Activated B cell treated with CpG ODN at 0.5 μM for 24 hours (primary cell): ENCODE measurements around the gene ZNF462. TPM values are rescaled to one million over a fixed set of nuclear protein-coding genes. Genes with fewer than 3 reads are reported as not detected.

Experiments
- ATAC-seq: fragments of 200-7000 bp; cut with Tn5 transposase; one replicate; pipeline ENCODE4 v1.10.0; 2021; ENCODE audit warnings: low read depth, mild to moderate bottlenecking, moderate library complexity
- CTCF ChIA-PET: fragments of 350-600 bp; sonication (Branson Sonifier 250); formaldehyde crosslinking; loops from one replicate; lab custom pipeline; 2021; ENCODE audit warnings: antibody characterized with exemption; lab: Charles Lee
- POLR2A ChIA-PET: fragments of 350-600 bp; sonication (Branson Sonifier 250); formaldehyde crosslinking; loops from one replicate; lab custom pipeline; 2021; ENCODE audit warnings: antibody characterized with exemption; lab: Charles Lee
- DNase-seq: peaks from one replicate; pipeline ENCODE4 v3.0.0; 2022
- H3K27ac Mint-ChIP-seq: one replicate; pipeline ENCODE4 v1.8.0; 2020; ENCODE audit warnings: mixed read lengths
- H3K27me3 Mint-ChIP-seq: one replicate; pipeline ENCODE4 v1.8.0; 2021; ENCODE audit warnings: mixed read lengths
- H3K36me3 Mint-ChIP-seq: one replicate; pipeline ENCODE4 v1.8.0; 2021; ENCODE audit warnings: low read depth, mixed read lengths
- H3K4me1 Mint-ChIP-seq: one replicate; pipeline ENCODE4 v1.8.0; 2021; ENCODE audit warnings: mixed read lengths
- H3K4me3 Mint-ChIP-seq: one replicate; pipeline ENCODE4 v1.8.0; 2020; ENCODE audit warnings: mild to moderate bottlenecking, mixed read lengths
- H3K9me3 Mint-ChIP-seq: one replicate; pipeline ENCODE4 v1.8.0; 2020; ENCODE audit warnings: mixed read lengths
- CTCF ChIP-seq: fragments of 200-600 bp; IDR thresholded peaks from one replicate; pipeline ENCODE4 v1.8.0; 2022; ENCODE audit warnings: antibody characterized with exemption, mild to moderate bottlenecking
- intact Hi-C: fragments of 100-400 bp; cut with micrococcal nuclease; formaldehyde crosslinking; loops from one replicate; pipeline ENCODE4 v1.15.1; 2024
- total RNA-seq: library from RNA; stranded (reverse); gene quantifications from 2 replicates; pipeline ENCODE4 v1.2.3, GENCODE V29; 2022

ZNF462 gene
- total RNA-seq, 1 donor from 2014 or later = not detected

- no peaks in the 10 kb centered on the region for H3K9me3 Mint-ChIP-seq
- H3K4me1 Mint-ChIP-seq = no peaks in the 10 kb centered on the region
- H3K27ac Mint-ChIP-seq = no peak overlapping the region
- H3K36me3 Mint-ChIP-seq = no peaks in the 10 kb centered on the region
- CTCF ChIA-PET = no interaction called here
- peaks cover 1% of the 10 kb centered on the region for H3K27me3 Mint-ChIP-seq
- POLR2A ChIA-PET = no interaction called here
- ATAC-seq (no peak), DNase-seq (no peak)
- no peak overlapping the region for H3K4me3 Mint-ChIP-seq
- intact Hi-C loops = no loop called here
- TF ChIP-seq CTCF = no peak
Observed at GRCh38 chr9:106947106-106947900, 84.3 kb downstream of the ZNF462 start.

- intact Hi-C loops = no loop called here
- TF ChIP-seq CTCF = no peak
- H3K4me1 Mint-ChIP-seq = no peaks in the 10 kb centered on the region
- no peaks in the 10 kb centered on the region for H3K36me3 Mint-ChIP-seq
- H3K9me3 Mint-ChIP-seq = no peaks in the 10 kb centered on the region
- H3K27ac Mint-ChIP-seq = no peak overlapping the region
- POLR2A ChIA-PET = no interaction called here
- H3K27me3 Mint-ChIP-seq = peaks cover 3% of the 10 kb centered on the region
- ATAC-seq = no peak
- CTCF ChIA-PET = no interaction called here
- DNase-seq = no peak
- no peak overlapping the region for H3K4me3 Mint-ChIP-seq
Observed at GRCh38 chr9:106953174-106953573, 90.2 kb downstream of the ZNF462 start.

GRCh38 chr9:106954558-106954957 lies 91.6 kb downstream of the ZNF462 start:
- no peak for DNase-seq
- no peak for ATAC-seq
- Mint-ChIP-seq H3K27me3 (peaks cover 3% of the 10 kb centered on the region), H3K9me3 (no peaks in the 10 kb centered on the region), H3K27ac (no peak overlapping the region), H3K4me1 (no peaks in the 10 kb centered on the region), H3K36me3 (no peaks in the 10 kb centered on the region), H3K4me3 (no peak overlapping the region)
- POLR2A ChIA-PET = no interaction called here
- no peak for TF ChIP-seq CTCF
- intact Hi-C loops = no loop called here
- CTCF ChIA-PET = no interaction called here

GRCh38 chr9:106954974-106955850 lies 92.2 kb downstream of the ZNF462 start:
- H3K4me1 Mint-ChIP-seq = no peaks in the 10 kb centered on the region
- ATAC-seq = no peak
- no peak for DNase-seq
- no peak overlapping the region for H3K4me3 Mint-ChIP-seq
- TF ChIP-seq CTCF = no peak
- H3K9me3 Mint-ChIP-seq = no peaks in the 10 kb centered on the region
- intact Hi-C loops = no loop called here
- ChIA-PET CTCF (no interaction called here), POLR2A (no interaction called here)
- no peak overlapping the region for H3K27ac Mint-ChIP-seq
- H3K36me3 Mint-ChIP-seq = no peaks in the 10 kb centered on the region
- H3K27me3 Mint-ChIP-seq = peaks cover 3% of the 10 kb centered on the region

- ChIA-PET CTCF (no interaction called here), POLR2A (no interaction called here)
- Mint-ChIP-seq H3K4me1 (no peaks in the 10 kb centered on the region), H3K4me3 (no peak overlapping the region), H3K27me3 (peaks cover 2% of the 10 kb centered on the region), H3K36me3 (no peaks in the 10 kb centered on the region), H3K9me3 (no peaks in the 10 kb centered on the region), H3K27ac (no peak overlapping the region)
- TF ChIP-seq CTCF = no peak
- intact Hi-C loops = no loop called here
- ATAC-seq = no peak
- DNase-seq = no peak
Observed at GRCh38 chr9:106956971-106957370, 94.0 kb downstream of the ZNF462 start.
